Activated CD4-positive, alpha-beta T cell treated with anti-CD3 and anti-CD28 coated beads for 36 hours (primary cell): Measurements from ENCODE around the gene STX5. TPM values are rescaled to one million over a fixed set of nuclear protein-coding genes. Genes with fewer than 3 reads are reported as not detected.
"Not testable (repeated sequence)": the region's sequence is repeated elsewhere in the genome, so short reads cannot be mapped to it uniquely, and the experiment has no call there.

Experiments used
- ATAC-seq: fragments of 200-7000 bp; cut with Tn5 transposase; one replicate; pipeline ENCODE4 v1.10.0; 2021; ENCODE audit warnings: mild to moderate bottlenecking, moderate library complexity
- CTCF ChIA-PET: fragments of 350-600 bp; sonication (Branson Sonifier 250); formaldehyde crosslinking; loops from one replicate; lab custom pipeline; 2021; ENCODE audit warnings: antibody characterized with exemption; lab: Charles Lee
- POLR2A ChIA-PET: fragments of 350-600 bp; sonication (Branson Sonifier 250); formaldehyde crosslinking; loops from one replicate; lab custom pipeline; 2021; ENCODE audit warnings: antibody characterized with exemption, inconsistent platforms; lab: Charles Lee
- DNase-seq: peaks from one replicate; pipeline ENCODE4 v3.0.0-alpha.2; 2020
- H3K27ac Mint-ChIP-seq: one replicate; pipeline ENCODE4 v1.8.0; 2021; ENCODE audit warnings: mixed read lengths
- H3K27me3 Mint-ChIP-seq: one replicate; pipeline ENCODE4 v1.8.0; 2021; ENCODE audit warnings: mixed read lengths
- H3K36me3 Mint-ChIP-seq: one replicate; pipeline ENCODE4 v1.8.0; 2021; ENCODE audit warnings: low read depth, mixed read lengths
- H3K4me1 Mint-ChIP-seq: one replicate; pipeline ENCODE4 v1.8.0; 2021; ENCODE audit warnings: mixed read lengths
- H3K4me3 Mint-ChIP-seq: one replicate; pipeline ENCODE4 v1.8.0; 2021; ENCODE audit warnings: mild to moderate bottlenecking, moderate library complexity, mixed read lengths
- H3K9me3 Mint-ChIP-seq: one replicate; pipeline ENCODE4 v1.8.0; 2021; ENCODE audit warnings: low read depth, mixed read lengths
- intact Hi-C, 2 experiments: fragments of 100-400 bp; cut with DNase I in 1 of 2; cut with micrococcal nuclease in 1 of 2; formaldehyde crosslinking; loops; one replicate each; pipeline versions ENCODE4 v1.14.2 to v1.15.1; 2022 to 2024; cut with DNase I, micrococcal nuclease
- total RNA-seq, 2 experiments: library from RNA; stranded (reverse); gene quantifications; one replicate each; pipeline ENCODE4 v1.2.3, GENCODE V29; 2021

The STX5 gene
- total RNA-seq, 2 experiments from 2014 or later = 19.3 to 21.8 TPM

DNA sequence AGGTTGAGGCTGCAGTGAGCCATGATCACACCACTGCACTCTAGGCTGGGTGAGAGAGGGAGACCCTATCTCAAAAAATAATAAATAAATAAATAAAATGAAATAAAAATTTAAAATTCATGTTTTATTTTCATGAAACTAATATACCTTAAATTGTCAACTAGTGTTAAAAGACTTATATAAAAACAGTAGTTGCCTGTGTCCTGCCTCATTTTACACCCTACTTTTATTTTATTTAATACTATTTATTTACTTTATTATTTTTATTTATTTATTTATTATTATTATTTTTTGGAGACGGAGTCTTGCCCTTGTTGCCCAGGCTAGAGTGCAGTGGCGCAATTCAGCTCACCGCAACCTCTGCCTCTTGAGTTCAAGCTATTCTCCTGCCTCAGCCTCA is 12.3 kb upstream of the STX5 start:
- DNase-seq (no peak), ATAC-seq (no peak)
- peaks cover 13% of the 10 kb centered on the region for H3K4me1 Mint-ChIP-seq
- H3K4me3 Mint-ChIP-seq = no peak overlapping the region
- no peak overlapping the region for H3K27ac Mint-ChIP-seq
- no peaks in the 10 kb centered on the region for H3K27me3 Mint-ChIP-seq
- peaks cover 4% of the 10 kb centered on the region for H3K36me3 Mint-ChIP-seq
- CTCF ChIA-PET = no interaction called here
- H3K9me3 Mint-ChIP-seq = no peaks in the 10 kb centered on the region
- POLR2A ChIA-PET = no interaction called here
- intact Hi-C loops = loop anchor here in 1 of 2 experiments (5.0 kb wide), 1 partner anchor 172 kb away; the partner anchor contains the start of genes LBHD1 and UQCC3

- intact Hi-C loops = loop anchor here in 1 of 2 experiments (5.0 kb wide), 1 partner anchor 171 kb away; the partner anchor contains the start of genes LBHD1 and UQCC3
- Mint-ChIP-seq H3K4me1 (peaks cover 15% of the 10 kb centered on the region), H3K27me3 (no peaks in the 10 kb centered on the region), H3K4me3 (no peak overlapping the region), H3K9me3 (no peaks in the 10 kb centered on the region), H3K36me3 (peaks cover 9% of the 10 kb centered on the region), H3K27ac (no peak overlapping the region)
- ChIA-PET CTCF (interaction anchor here (1.0 kb wide), 1 partner anchor 8 kb away, joined by 3 read pairs; no protein-coding TSS in a partner anchor), POLR2A (interaction anchor here (1.0 to 1.2 kb wide), 3 partner anchors 8 to 12 kb away, joined by 4 to 9 read pairs (median 8); no protein-coding TSS in a partner anchor)
- ATAC-seq = no peak
- DNase-seq = no peak
Observed at GRCh38 chr11:62843466-62843865, 11.6 kb upstream of the STX5 start.

DNA sequence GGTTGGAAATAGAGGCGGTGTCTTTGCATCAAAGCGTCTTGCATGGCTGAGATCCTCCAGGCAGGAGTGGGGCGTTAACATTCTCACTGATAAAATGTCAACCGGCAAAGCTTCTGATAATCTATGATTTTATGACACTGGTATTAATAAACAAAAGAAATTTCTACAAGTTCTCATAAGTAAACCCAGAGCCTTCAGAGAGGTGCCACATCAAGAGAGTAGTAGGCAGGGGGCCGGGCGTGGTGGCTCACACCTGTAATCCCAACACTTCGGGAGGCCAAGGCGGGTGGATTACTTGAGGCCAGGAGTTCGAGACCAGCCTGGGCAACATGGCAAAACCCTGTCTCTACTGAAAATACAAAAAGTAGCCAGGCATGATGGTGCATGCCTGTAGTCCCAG is 11.0 kb upstream of the STX5 start:
- not testable (repeated sequence) for H3K27me3 Mint-ChIP-seq, DNase-seq, H3K4me3 Mint-ChIP-seq, H3K27ac Mint-ChIP-seq, H3K9me3 Mint-ChIP-seq, ATAC-seq, H3K36me3 Mint-ChIP-seq
- H3K4me1 Mint-ChIP-seq = peaks cover 15% of the 10 kb centered on the region
- ChIA-PET POLR2A (interaction anchor here (1.0 to 1.2 kb wide), 3 partner anchors 9 to 13 kb away, joined by 4 to 9 read pairs (median 8); no protein-coding TSS in a partner anchor), CTCF (interaction anchor here (1.0 kb wide), 1 partner anchor 9 kb away, joined by 3 read pairs; no protein-coding TSS in a partner anchor)
- intact Hi-C loops = loop anchor here in 1 of 2 experiments (5.0 kb wide), 1 partner anchor 171 kb away; the partner anchor contains the start of genes LBHD1 and UQCC3

- CTCF ChIA-PET = interaction anchor here (1.0 to 2.6 kb wide), 2 partner anchors 9 to 55 kb away, joined by 3 to 12 read pairs; partner anchors contain the start of gene TMEM179B
- DNase-seq = peak; percentile 64
- Mint-ChIP-seq H3K4me1 (peaks cover 21% of the 10 kb centered on the region), H3K27me3 (no peaks in the 10 kb centered on the region), H3K4me3 (no peak overlapping the region), H3K9me3 (no peaks in the 10 kb centered on the region), H3K27ac (no peak overlapping the region), H3K36me3 (peaks cover 13% of the 10 kb centered on the region)
- intact Hi-C loops = loop anchor here in 1 of 2 experiments (5.0 kb wide), 1 partner anchor 170 kb away; the partner anchor contains the start of genes LBHD1 and UQCC3
- POLR2A ChIA-PET = interaction anchor here (0.6 to 3.4 kb wide), 20 partner anchors 9 to 292 kb away, joined by 4 to 383 read pairs (median 14); partner anchors contain the start of genes BSCL2, GNG3, HNRNPUL2 and NXF1
- ATAC-seq = no peak
Observed at GRCh38 chr11:62842171-62842741, 10.4 kb upstream of the STX5 start.

- POLR2A ChIA-PET = interaction anchor here (0.6 to 3.4 kb wide), 65 partner anchors 9 to 1345 kb away, joined by 3 to 383 read pairs (median 6); partner anchors contain the start of genes AHNAK, BSCL2, C11orf98 and CSKMT
- peaks cover 17% of the 10 kb centered on the region for H3K36me3 Mint-ChIP-seq
- H3K27me3 Mint-ChIP-seq = no peaks in the 10 kb centered on the region
- intact Hi-C loops = loop anchor here (1.0 to 5.0 kb wide), 8 partner anchors 14 to 285 kb away; partner anchors contain the start of genes HNRNPUL2 (in 2 of the 2), UQCC3 (in 2 of the 2), LBHD1 (in 1 of the 2) and TUT1 (in 1 of the 2)
- CTCF ChIA-PET = interaction anchor here (0.9 to 2.6 kb wide), 9 partner anchors 11 to 115 kb away, joined by 3 to 12 read pairs (median 6); partner anchors contain the start of genes HNRNPUL2, SLC3A2 and TMEM179B
- H3K4me1 Mint-ChIP-seq = peaks cover 24% of the 10 kb centered on the region
- H3K4me3 Mint-ChIP-seq = no peak overlapping the region
- H3K27ac Mint-ChIP-seq = no peak overlapping the region
- peak; percentile 67 for ATAC-seq
- DNase-seq = peak; percentile 86
- no peaks in the 10 kb centered on the region for H3K9me3 Mint-ChIP-seq
Observed at GRCh38 chr11:62841361-62842170, 9.7 kb upstream of the STX5 start.

DNA sequence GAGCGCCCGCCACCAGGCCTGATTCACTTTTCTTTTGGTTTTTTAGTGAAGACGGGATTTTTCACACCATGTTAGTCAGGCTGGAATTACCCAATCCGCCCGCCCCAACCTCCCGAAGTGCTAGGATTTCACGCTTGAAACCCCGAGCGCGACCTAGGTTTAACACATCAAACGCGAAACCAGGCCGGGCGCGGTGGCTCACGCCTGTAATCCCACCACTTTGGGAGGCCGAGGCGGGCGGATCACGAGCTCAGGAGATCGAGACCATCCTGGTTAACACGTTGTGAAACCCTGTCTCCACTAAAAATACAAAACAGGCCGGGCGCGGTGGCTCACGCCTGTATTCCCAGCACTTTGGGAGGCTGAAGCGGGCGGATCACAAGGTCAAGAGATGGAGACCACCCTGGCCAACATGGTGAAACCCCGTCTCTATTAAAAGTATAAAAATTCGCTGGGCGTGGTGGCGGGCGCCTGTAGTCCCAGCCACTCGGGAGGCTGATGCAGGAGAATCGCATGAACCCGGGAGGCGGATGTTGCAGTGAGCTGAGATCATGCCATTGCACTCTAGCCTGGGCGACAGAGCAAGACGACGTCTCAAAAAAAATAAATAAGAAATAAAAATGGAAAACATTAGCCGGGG is 9.0 kb upstream of the STX5 start:
- H3K4me1 Mint-ChIP-seq = peaks cover 28% of the 10 kb centered on the region
- H3K27me3 Mint-ChIP-seq, H3K4me3 Mint-ChIP-seq, H3K27ac Mint-ChIP-seq, H3K9me3 Mint-ChIP-seq: not testable (repeated sequence)
- ChIA-PET CTCF (interaction anchor here (0.9 to 2.6 kb wide), 9 partner anchors 11 to 114 kb away, joined by 3 to 12 read pairs (median 6); partner anchors contain the start of genes HNRNPUL2, SLC3A2 and TMEM179B), POLR2A (interaction anchor here (0.6 to 3.4 kb wide), 66 partner anchors 9 to 1346 kb away, joined by 3 to 383 read pairs (median 6); partner anchors contain the start of genes AHNAK, BSCL2, C11orf98 and CSKMT)
- ATAC-seq = peak; percentile 20
- DNase-seq = peak; percentile 91
- intact Hi-C loops = loop anchor here (1.0 to 5.0 kb wide), 9 partner anchors 14 to 284 kb away; partner anchors contain the start of genes HNRNPUL2 (in 2 of the 2), UQCC3 (in 2 of the 2), LBHD1 (in 1 of the 2) and TMEM179B (in 1 of the 2)
- H3K36me3 Mint-ChIP-seq = peaks cover 20% of the 10 kb centered on the region

DNA sequence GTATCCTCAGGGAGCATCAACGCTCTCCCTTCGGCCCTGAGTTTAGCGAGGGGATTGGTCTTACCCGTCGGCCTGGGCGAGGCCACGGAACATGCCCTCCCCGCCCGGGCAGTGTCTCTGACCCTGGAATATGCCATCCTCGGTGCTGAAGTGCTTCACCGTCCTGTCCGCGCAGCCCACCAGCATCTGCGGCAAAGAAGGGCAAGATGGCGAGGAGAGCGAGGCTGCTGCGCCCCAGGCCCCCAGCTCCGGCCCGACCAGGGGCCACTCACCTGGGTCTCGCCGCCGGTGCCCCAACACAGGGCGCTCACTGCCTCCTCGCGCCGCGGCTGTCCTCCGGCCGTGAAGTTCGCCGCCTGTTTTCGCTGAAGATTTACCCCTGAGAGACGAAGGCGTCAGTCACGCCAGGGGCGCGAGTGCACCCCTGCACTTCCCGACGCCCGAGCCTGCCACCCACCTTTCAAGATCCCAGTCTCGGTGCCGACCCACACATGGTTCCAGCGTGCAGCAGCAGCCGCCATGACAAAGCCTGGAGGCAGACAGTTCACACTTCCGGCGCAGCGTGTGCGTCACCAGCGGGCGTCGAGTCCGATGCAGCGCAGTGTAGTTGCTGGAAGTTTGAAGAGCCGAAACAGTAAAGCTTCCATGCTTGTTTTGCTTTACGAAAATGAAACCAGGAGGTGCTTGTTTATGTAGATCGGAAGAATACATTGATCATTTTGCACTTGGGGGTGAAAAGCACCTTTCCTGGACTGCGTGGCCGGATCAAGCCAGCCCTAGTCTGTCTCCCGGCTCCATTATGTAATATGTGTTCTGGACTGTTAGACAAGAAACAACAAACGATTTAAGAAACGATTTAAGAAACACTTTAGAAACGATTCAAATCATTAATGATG is 7.4 kb upstream of the STX5 start, which contains the start of gene WDR74:
TSS of gene WDR74 (minus strand) at position 541 of the 896 bp plus-strand sequence. CDS start at position 521, 20 bp downstream.
- Mint-ChIP-seq H3K27ac (no peak within 1 kb of the TSS), H3K27me3 (no peaks in the 10 kb centered on the region), H3K9me3 (no peaks in the 10 kb centered on the region), H3K4me3 (no peak within 1 kb of the TSS), H3K36me3 (peaks cover 27% of the 10 kb centered on the region), H3K4me1 (peaks cover 33% of the 10 kb centered on the region)
- peak; percentile 96 for DNase-seq
- CTCF ChIA-PET = interaction anchor here (0.6 to 2.6 kb wide), 4 partner anchors 11 to 150 kb away, joined by 3 to 12 read pairs (median 4); partner anchors contain the start of genes LRRN4CL, SLC3A2 and TMEM179B
- ATAC-seq = peak; percentile 46
- intact Hi-C loops = loop anchor here (1.0 kb wide), 5 partner anchors 8 to 68 kb away; partner anchors contain the start of genes NXF1 (in 2 of the 2), TAF6L (in 1 of the 2) and TMEM179B (in 1 of the 2)
- POLR2A ChIA-PET = interaction anchor here (0.6 to 3.4 kb wide), 19 partner anchors 7 to 1801 kb away, joined by 3 to 383 read pairs (median 15); partner anchors contain the start of genes C11orf98, CSKMT, HNRNPUL2 and SLC3A2

GRCh38 chr11:62835336-62835735 is 3.5 kb upstream of the STX5 start:
- no peak for DNase-seq
- no peak overlapping the region for H3K27ac Mint-ChIP-seq
- intact Hi-C loops = no loop called here
- no peaks in the 10 kb centered on the region for H3K9me3 Mint-ChIP-seq
- no peak overlapping the region for H3K4me3 Mint-ChIP-seq
- ChIA-PET POLR2A (interaction anchor here (0.6 kb wide), 1 partner anchor 45 kb away, joined by 3 read pairs; no protein-coding TSS in a partner anchor), CTCF (no interaction called here)
- H3K36me3 Mint-ChIP-seq = peaks cover 40% of the 10 kb centered on the region
- peaks cover 49% of the 10 kb centered on the region for H3K4me1 Mint-ChIP-seq
- ATAC-seq = no peak
- H3K27me3 Mint-ChIP-seq = no peaks in the 10 kb centered on the region
